Parathyroid adenoma (tissue), 2 donors: ENCODE data around the gene NDUFAF3.

Experiments used
- H2AFZ ChIP-seq: fragments of 300-600 bp; sonication (generic); one replicate; pipeline ENCODE4 v1.7.0; 2017; ENCODE audit warnings: antibody characterized with exemption, mild to moderate bottlenecking
- H3K27ac ChIP-seq: fragments of 300-600 bp; sonication (generic); one replicate; pipeline ENCODE4 v1.7.0; 2017
- H3K27me3 ChIP-seq: fragments of 300-600 bp; sonication (generic); one replicate; pipeline ENCODE4 v1.7.0; 2017; ENCODE audit warnings: low read length; ENCODE audit not compliant: control insufficient read depth, insufficient read depth
- H3K36me3 ChIP-seq: fragments of 300-600 bp; sonication (generic); one replicate; pipeline ENCODE4 v1.7.0; 2017; ENCODE audit warnings: low read length; ENCODE audit not compliant: control insufficient read depth, insufficient read depth
- H3K4me1 ChIP-seq: fragments of 300-600 bp; sonication (generic); one replicate; pipeline ENCODE4 v1.7.0; 2017; ENCODE audit warnings: control low read depth
- H3K4me2 ChIP-seq: fragments of 300-600 bp; sonication (generic); one replicate; pipeline ENCODE4 v1.7.0; 2017; ENCODE audit warnings: low read length
- H3K4me3 ChIP-seq: fragments of 300-600 bp; sonication (generic); one replicate; pipeline ENCODE4 v1.7.0; 2017; ENCODE audit warnings: low read depth, low read length
- H3K79me2 ChIP-seq: fragments of 300-600 bp; sonication (generic); one replicate; pipeline ENCODE4 v1.7.0; 2017; ENCODE audit warnings: control low read depth
- H3K9ac ChIP-seq: fragments of 300-600 bp; sonication (generic); one replicate; pipeline ENCODE4 v1.7.0; 2017; ENCODE audit warnings: mild to moderate bottlenecking
- H3K9me3 ChIP-seq: fragments of 300-600 bp; sonication (generic); one replicate; pipeline ENCODE4 v1.7.0; 2017; ENCODE audit warnings: low read length; ENCODE audit not compliant: control insufficient read depth
- CTCF ChIP-seq: fragments of 300-600 bp; sonication (generic); IDR thresholded peaks from one replicate; pipeline ENCODE4 v1.7.0; 2017; ENCODE audit warnings: antibody characterized with exemption, mild to moderate bottlenecking
- donor health status: primary hyperparathyroidism.

Gene NDUFAF3

GRCh38 chr3:49015072-49015471 lies 6.8 kb upstream of the NDUFAF3 start:
- H3K27me3 ChIP-seq: no peaks in the 10 kb centered on the region
- H3K36me3 ChIP-seq: no peaks in the 10 kb centered on the region
- H3K9ac ChIP-seq: no peak overlapping the region
- H3K79me2 ChIP-seq: peaks cover 3% of the 10 kb centered on the region
- no peak overlapping the region for H3K4me3 ChIP-seq
- TF ChIP-seq CTCF: no peak
- H2AFZ ChIP-seq: no peak overlapping the region
- no peaks in the 10 kb centered on the region for H3K9me3 ChIP-seq
- no peak overlapping the region for H3K27ac ChIP-seq
- H3K4me1 ChIP-seq: peaks cover 10% of the 10 kb centered on the region
- H3K4me2 ChIP-seq: no peak overlapping the region

GRCh38 chr3:49015765-49016164 lies 6.2 kb upstream of the NDUFAF3 start:
- Histone ChIP-seq H2AFZ (no peak overlapping the region), H3K27me3 (no peaks in the 10 kb centered on the region), H3K27ac (no peak overlapping the region), H3K9me3 (no peaks in the 10 kb centered on the region), H3K79me2 (peaks cover 3% of the 10 kb centered on the region), H3K9ac (no peak overlapping the region), H3K36me3 (no peaks in the 10 kb centered on the region), H3K4me1 (peaks cover 12% of the 10 kb centered on the region), H3K4me3 (no peak overlapping the region), H3K4me2 (no peak overlapping the region)
- no peak for TF ChIP-seq CTCF

- no peak for TF ChIP-seq CTCF
- no peaks in the 10 kb centered on the region for H3K36me3 ChIP-seq
- no peak overlapping the region for H3K4me2 ChIP-seq
- no peak overlapping the region for H2AFZ ChIP-seq
- peaks cover 12% of the 10 kb centered on the region for H3K4me1 ChIP-seq
- H3K27me3 ChIP-seq: no peaks in the 10 kb centered on the region
- peaks cover 3% of the 10 kb centered on the region for H3K79me2 ChIP-seq
- H3K9me3 ChIP-seq: no peaks in the 10 kb centered on the region
- no peak overlapping the region for H3K27ac ChIP-seq
- no peak overlapping the region for H3K4me3 ChIP-seq
- no peak overlapping the region for H3K9ac ChIP-seq
These were observed 5.3 kb upstream of the NDUFAF3 start for GRCh38 chr3:49016414-49017228.

GRCh38 chr3:49017229-49017970 lies 4.5 kb upstream of the NDUFAF3 start:
- Histone ChIP-seq H3K27me3 (no peaks in the 10 kb centered on the region), H3K4me3 (peak overlapping the region; percentile 89), H2AFZ (peak overlapping the region; percentile 95), H3K9ac (peak overlapping the region; percentile 79), H3K4me1 (peaks cover 12% of the 10 kb centered on the region), H3K79me2 (peaks cover 3% of the 10 kb centered on the region), H3K36me3 (no peaks in the 10 kb centered on the region), H3K27ac (peak overlapping the region; percentile 81), H3K4me2 (peak overlapping the region; percentile 94), H3K9me3 (no peaks in the 10 kb centered on the region)
- TF ChIP-seq CTCF: no peak
